Erythroblast (primary cell): Measurements from ENCODE around the gene SREBF2.

Source experiments
- DNase-seq, 2 experiments: peaks; one replicate each; lab custom pipeline; 2025; lab: John Stamatoyannopoulos, UW
- GATA1 ChIP-seq: IDR thresholded peaks from 2 replicates; pipeline ENCODE4 v1.6.1; 2011; ENCODE audit warnings: low read depth, mild to moderate bottlenecking, control low read depth, low read length, moderate library complexity
- POLR2A ChIP-seq: IDR thresholded peaks from 2 replicates; pipeline ENCODE4 v1.6.1; 2011; ENCODE audit warnings: mild to moderate bottlenecking, low read length

The SREBF2 gene

GRCh38 chr22:41931701-41932269 lies 98.9 kb downstream of the SREBF2 start:
- TF ChIP-seq POLR2A, result peak; percentile 14
- no peak for TF ChIP-seq GATA1

GRCh38 chr22:41932353-41932752 lies 99.4 kb downstream of the SREBF2 start:
- TF ChIP-seq GATA1, result no peak
- DNase-seq, result no peak

More at GRCh38 chr22:41931701-41932269, 98.9 kb downstream of the SREBF2 start:
- no peak for DNase-seq

GRCh38 chr22:41933411-41934177 lies 100.7 kb downstream of the SREBF2 start:
- TF ChIP-seq GATA1, result no peak
- TF ChIP-seq POLR2A, result peak; percentile 21
- DNase-seq, result no peak

GRCh38 chr22:41934284-41935014 lies 101.5 kb downstream of the SREBF2 start:
- TF ChIP-seq GATA1, result no peak
- peak; percentile 19 for TF ChIP-seq POLR2A
- DNase-seq, result no peak

- TF ChIP-seq POLR2A (no peak), GATA1 (no peak)
- no peak for DNase-seq
Observed at GRCh38 chr22:41935015-41935351, 102.1 kb downstream of the SREBF2 start.

GRCh38 chr22:41935509-41935908 lies 102.6 kb downstream of the SREBF2 start:
- TF ChIP-seq GATA1 (no peak), POLR2A (no peak)

GRCh38 chr22:41936894-41937169 lies 103.9 kb downstream of the SREBF2 start:
- TF ChIP-seq POLR2A (no peak), GATA1 (no peak)
- no peak for DNase-seq

More at GRCh38 chr22:41935509-41935908, 102.6 kb downstream of the SREBF2 start:
- no peak for DNase-seq

GRCh38 chr22:41939981-41940831 lies 107.3 kb downstream of the SREBF2 start:
- peak; percentile 36 to 49 for DNase-seq

GRCh38 chr22:41940832-41941765 lies 108.2 kb downstream of the SREBF2 start:
- DNase-seq, result peak; percentile 76 to 85
- TF ChIP-seq GATA1 (no peak), POLR2A (no peak)

More at GRCh38 chr22:41939981-41940831, 107.3 kb downstream of the SREBF2 start:
- no peak for TF ChIP-seq GATA1

GRCh38 chr22:41943661-41944209 lies 110.8 kb downstream of the SREBF2 start:
- TF ChIP-seq POLR2A (no peak), GATA1 (no peak)
- DNase-seq, result no peak

GRCh38 chr22:41946629-41947423 lies 113.9 kb downstream of the SREBF2 start, which contains the start of gene CENPM:
Gene CENPM (minus strand): TSS chr22:41947152. CDS start chr22:41947076, 76 bp downstream.
- DNase-seq, result peak; percentile 96 to 97
- TF ChIP-seq POLR2A, result peak; percentile 84
- TF ChIP-seq GATA1, result no peak
